GM19240 (cell line): Measurements from ENCODE around the gene GGACT.
"Not testable (repeated sequence)": the region's sequence is repeated elsewhere in the genome, so short reads cannot be mapped to it uniquely, and the experiment has no call there.

Source experiments
- DNase-seq: peaks from one replicate; pipeline ENCODE4 v3.0.0; 2011; ENCODE audit warnings: low spot score; ENCODE audit not compliant: insufficient read length

Gene GGACT

GRCh38 chr13:100588331-100589177 is at the start of gene GGACT:
TSS of gene GGACT (minus strand) at chr13:100588789. CDS start at chr13:100532591, 56,198 bp downstream.
- peak; percentile 77 for DNase-seq

- DNase-seq = no peak
These were observed 49.2 kb upstream of the GGACT start for GRCh38 chr13:100637796-100638195.

- no peak for DNase-seq
These were observed 48.8 kb upstream of the GGACT start for GRCh38 chr13:100637380-100637779.

GRCh38 chr13:100636441-100636840 is 47.9 kb upstream of the GGACT start:
- DNase-seq = no peak

GRCh38 chr13:100636004-100636403 is 47.4 kb upstream of the GGACT start:
- no peak for DNase-seq

- DNase-seq = no peak
These were observed 46.1 kb upstream of the GGACT start for GRCh38 chr13:100634696-100635095.

GRCh38 chr13:100633461-100633860 is 44.9 kb upstream of the GGACT start:
- DNase-seq = no peak

GRCh38 chr13:100630555-100630954 is 42.0 kb upstream of the GGACT start:
- DNase-seq = no peak

- DNase-seq = no peak
These were observed 38.5 kb upstream of the GGACT start for GRCh38 chr13:100627120-100627519.

GRCh38 chr13:100625447-100625846 is 36.9 kb upstream of the GGACT start:
- no peak for DNase-seq

GRCh38 chr13:100620792-100621191 is 32.2 kb upstream of the GGACT start:
- DNase-seq = no peak

GRCh38 chr13:100619940-100620339 is 31.4 kb upstream of the GGACT start:
- DNase-seq = no peak

GRCh38 chr13:100618897-100619296 is 30.3 kb upstream of the GGACT start:
- not testable (repeated sequence) for DNase-seq

GRCh38 chr13:100613031-100613430 is 24.4 kb upstream of the GGACT start:
- no peak for DNase-seq

- no peak for DNase-seq
These were observed 23.3 kb upstream of the GGACT start for GRCh38 chr13:100611678-100612492.

GRCh38 chr13:100610391-100611347 is 22.1 kb upstream of the GGACT start:
- DNase-seq = no peak

GRCh38 chr13:100608906-100609305 is 20.3 kb upstream of the GGACT start:
- peak; percentile 53 for DNase-seq

GRCh38 chr13:100608489-100608888 is 19.9 kb upstream of the GGACT start:
- no peak for DNase-seq

GRCh38 chr13:100604918-100605710 is 16.5 kb upstream of the GGACT start:
- no peak for DNase-seq

GRCh38 chr13:100602493-100603111 is 14.0 kb upstream of the GGACT start:
- no peak for DNase-seq
